B cell (primary cell): ENCODE data around the gene GDA. TPM values are rescaled to one million over a fixed set of nuclear protein-coding genes. Genes with fewer than 3 reads are reported as not detected.

Experiments used
- ATAC-seq: fragments of 200-7000 bp; cut with Tn5 transposase; one replicate; pipeline ENCODE4 v1.10.0; 2021; ENCODE audit warnings: low read depth, mild to moderate bottlenecking, moderate number of reproducible peaks, moderate library complexity
- CTCF ChIA-PET: fragments of 350-600 bp; sonication (Branson Sonifier 250); formaldehyde crosslinking; loops from one replicate; lab custom pipeline; 2021; ENCODE audit warnings: antibody characterized with exemption, inconsistent platforms; lab: Charles Lee
- POLR2A ChIA-PET: fragments of 350-600 bp; sonication (Branson Sonifier 250); formaldehyde crosslinking; loops from one replicate; lab custom pipeline; 2021; ENCODE audit warnings: antibody characterized with exemption; lab: Charles Lee
- DNase-seq: peaks from one replicate; pipeline ENCODE4 v3.0.0; 2013
- H2AFZ ChIP-seq: 2 replicates; pipeline ENCODE4 v1.6.1; 2012; ENCODE audit warnings: mild to moderate bottlenecking, low read depth, low read length; ENCODE audit not compliant: insufficient read depth, poor library complexity, severe bottlenecking
- H3K27ac ChIP-seq, 2 donors: 1 replicate in 1 of 2; 2 replicates in 1 of 2; pipeline ENCODE4 v1.5.1; 2012 to 2013; ENCODE audit warnings: low read length in 2 of 2, mild to moderate bottlenecking in 2 of 2, moderate library complexity in 1 of 2
- H3K27me3 ChIP-seq, 4 experiments: fragments of 200-600 bp in 1 of 4; sonication (generic) in 1 of 4; replicated peaks in 1 of 4; 1 replicate in 2 of 4; 2 replicates in 2 of 4; pipeline versions ENCODE4 v1.6.1 to v1.7.0; 2013 to 2016; ENCODE audit warnings: low read length in 3 of 4, mild to moderate bottlenecking in 2 of 4, mixed read lengths in 1 of 4, moderate library complexity in 1 of 4; ENCODE audit not compliant: insufficient read depth in 4 of 4, control insufficient read depth in 3 of 4; ENCODE audit errors: control extremely low read depth in 1 of 4
- H3K36me3 ChIP-seq, 2 experiments: replicated peaks in 1 of 2; 1 replicate in 1 of 2; 2 replicates in 1 of 2; pipeline versions ENCODE4 v1.6.1 to v1.7.1; 2013; ENCODE audit warnings: low read length in 1 of 2; ENCODE audit not compliant: insufficient read depth in 2 of 2, control insufficient read depth in 1 of 2; ENCODE audit errors: control extremely low read depth in 1 of 2, extremely low read depth in 1 of 2
- H3K4me1 ChIP-seq, 2 donors: fragments of 200-600 bp in 1 of 2; sonication (generic) in 1 of 2; 1 replicate in 1 of 2; 2 replicates in 1 of 2; pipeline versions ENCODE4 v1.5.1 to v1.6.1; 2013 to 2017; ENCODE audit warnings: low read length in 2 of 2; ENCODE audit not compliant: control insufficient read depth in 2 of 2, insufficient read depth in 2 of 2
- H3K4me2 ChIP-seq: replicated peaks from 2 replicates; pipeline ENCODE3; 2012; ENCODE audit warnings: mild to moderate bottlenecking, low read depth, low read length; ENCODE audit not compliant: poor library complexity, severe bottlenecking
- H3K4me3 ChIP-seq, 5 experiments: fragments of 200-600 bp in 1 of 5; sonication (generic) in 1 of 5; 1 replicate in 3 of 5; 2 replicates in 2 of 5; pipeline versions ENCODE4 v1.5.1 to v1.7.0; 2011 to 2016; ENCODE audit warnings: low read length in 4 of 5, mild to moderate bottlenecking in 4 of 5, low read depth in 2 of 5, control low read depth in 1 of 5, moderate library complexity in 1 of 5; ENCODE audit not compliant: insufficient read depth in 1 of 5; ENCODE audit errors: control extremely low read depth in 1 of 5, extremely low read depth in 1 of 5
- H3K79me2 ChIP-seq: fragments of 200-600 bp; sonication (generic); one replicate; pipeline ENCODE4 v1.6.0; 2016; ENCODE audit warnings: low read length; ENCODE audit not compliant: control insufficient read depth, insufficient read depth
- H3K9ac ChIP-seq: fragments of 200-600 bp; sonication (generic); 2 replicates; pipeline ENCODE4 v1.6.1; 2017; ENCODE audit warnings: mild to moderate bottlenecking, low read length, moderate library complexity
- H3K9me3 ChIP-seq, 3 donors: one replicate each; pipeline versions ENCODE4 v1.6.1 to v1.7.1; 2013; ENCODE audit warnings: low read length in 2 of 3; ENCODE audit not compliant: control insufficient read depth in 2 of 3, insufficient read depth in 1 of 3; ENCODE audit errors: control extremely low read depth in 1 of 3
- H4K20me1 ChIP-seq: 2 replicates; pipeline ENCODE4 v1.6.0; 2012; ENCODE audit warnings: mild to moderate bottlenecking, low read length; ENCODE audit not compliant: insufficient read depth, control insufficient read depth, poor library complexity, severe bottlenecking
- H3K27ac Mint-ChIP-seq: one replicate; pipeline ENCODE4 v1.8.0; 2021; ENCODE audit warnings: mixed read lengths
- H3K27me3 Mint-ChIP-seq: one replicate; pipeline ENCODE4 v1.8.0; 2021; ENCODE audit warnings: mixed read lengths
- H3K4me1 Mint-ChIP-seq: one replicate; pipeline ENCODE4 v1.8.0; 2021; ENCODE audit warnings: mixed read lengths
- H3K4me3 Mint-ChIP-seq: one replicate; pipeline ENCODE4 v1.8.0; 2021; ENCODE audit warnings: mixed read lengths
- H3K9me3 Mint-ChIP-seq: one replicate; pipeline ENCODE4 v1.8.0; 2022; ENCODE audit warnings: mixed read lengths; ENCODE audit not compliant: insufficient read depth
- EZH2 ChIP-seq: IDR thresholded peaks from 2 replicates; pipeline ENCODE4 v1.6.1; 2012; ENCODE audit warnings: borderline replicate concordance, low read depth, mild to moderate bottlenecking, moderate library complexity, low read length; ENCODE audit not compliant: insufficient read depth, poor library complexity, severe bottlenecking
- WGBS: methylation state at CpG from one replicate; pipeline ENCODE4 v1.1.5; 2013; ENCODE audit warnings: missing lambda C conversion rate; ENCODE audit not compliant: insufficient coverage; 5-methylcytosine and 5-hydroxymethylcytosine counted together
- intact Hi-C: fragments of 100-400 bp; cut with micrococcal nuclease; formaldehyde crosslinking; loops from one replicate; pipeline ENCODE4 v1.10.0; 2022
- polyA plus RNA-seq: library from polyadenylated mRNA; depleted of rRNA; stranded (reverse); fragments of >200 nt; gene quantifications from 2 replicates; pipeline ENCODE4 v1.2.3, GENCODE V29; 2012
- total RNA-seq, 2 donors: library from RNA; stranded (reverse); fragments of 120-200 nt in 1 of 2; gene quantifications; 1 replicate in 1 of 2; 2 replicates in 1 of 2; pipeline versions ENCODE4 v1.2.3 to v1.2.4, GENCODE V29; 2013 to 2022
- TF ChIP-seq, protein P1 (sequence below): fragments of 200-600 bp; IDR thresholded peaks from one replicate; pipeline ENCODE4 v1.8.0; 2022; ENCODE audit warnings: antibody characterized with exemption, mild to moderate bottlenecking

Gene GDA
- total and polyA plus RNA-seq, 2 donors (not counting 1 experiment from before 2014, with no cell fraction given): not detected

GRCh38 chr9:72139226-72139625, 10.0 kb upstream of the GDA start:
- no CpG with 5 or more reads among the region's 2 CpGs for WGBS
- Histone ChIP-seq H2AFZ (no peak overlapping the region), H3K27ac (no peak overlapping the region), H3K4me3 (no peak overlapping the region), H4K20me1 (no peaks in the 10 kb centered on the region), H3K36me3 (no peaks in the 10 kb centered on the region), H3K4me1 (no peaks in the 10 kb centered on the region), H3K9ac (no peak overlapping the region), H3K79me2 (no peaks in the 10 kb centered on the region), H3K4me2 (no peak overlapping the region), H3K9me3 (no peaks in the 10 kb centered on the region), H3K27me3 (no peaks in the 10 kb centered on the region)
- Mint-ChIP-seq H3K27me3 (peaks cover 22% of the 10 kb centered on the region), H3K4me3 (no peak overlapping the region), H3K4me1 (no peaks in the 10 kb centered on the region), H3K9me3 (no peaks in the 10 kb centered on the region), H3K27ac (no peak overlapping the region)
- TF ChIP-seq EZH2: no peak
- TF ChIP-seq, protein P1, sequence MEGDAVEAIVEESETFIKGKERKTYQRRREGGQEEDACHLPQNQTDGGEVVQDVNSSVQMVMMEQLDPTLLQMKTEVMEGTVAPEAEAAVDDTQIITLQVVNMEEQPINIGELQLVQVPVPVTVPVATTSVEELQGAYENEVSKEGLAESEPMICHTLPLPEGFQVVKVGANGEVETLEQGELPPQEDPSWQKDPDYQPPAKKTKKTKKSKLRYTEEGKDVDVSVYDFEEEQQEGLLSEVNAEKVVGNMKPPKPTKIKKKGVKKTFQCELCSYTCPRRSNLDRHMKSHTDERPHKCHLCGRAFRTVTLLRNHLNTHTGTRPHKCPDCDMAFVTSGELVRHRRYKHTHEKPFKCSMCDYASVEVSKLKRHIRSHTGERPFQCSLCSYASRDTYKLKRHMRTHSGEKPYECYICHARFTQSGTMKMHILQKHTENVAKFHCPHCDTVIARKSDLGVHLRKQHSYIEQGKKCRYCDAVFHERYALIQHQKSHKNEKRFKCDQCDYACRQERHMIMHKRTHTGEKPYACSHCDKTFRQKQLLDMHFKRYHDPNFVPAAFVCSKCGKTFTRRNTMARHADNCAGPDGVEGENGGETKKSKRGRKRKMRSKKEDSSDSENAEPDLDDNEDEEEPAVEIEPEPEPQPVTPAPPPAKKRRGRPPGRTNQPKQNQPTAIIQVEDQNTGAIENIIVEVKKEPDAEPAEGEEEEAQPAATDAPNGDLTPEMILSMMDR: no peak
- intact Hi-C loops: no loop called here
- no peak for ATAC-seq
- DNase-seq: no peak
- CTCF ChIA-PET: no interaction called here
- POLR2A ChIA-PET: no interaction called here

DNA sequence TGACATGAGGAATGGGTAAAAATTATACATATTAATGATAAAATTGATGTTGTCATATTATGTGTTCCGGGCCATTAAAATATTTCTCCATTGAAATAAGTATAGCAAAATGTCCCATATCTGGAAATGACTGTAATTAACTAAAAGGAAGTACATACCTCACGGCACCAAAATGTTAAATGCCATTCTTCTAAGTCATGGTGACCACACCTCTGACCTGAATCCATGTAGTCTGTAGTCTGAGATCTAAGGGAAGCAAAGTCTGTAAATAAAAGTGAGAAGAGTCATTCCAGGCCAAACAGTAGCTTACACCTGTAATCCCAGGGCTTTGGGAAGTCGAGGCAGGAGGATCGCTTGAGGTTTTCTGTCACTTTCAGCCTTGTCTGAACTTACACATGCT, 8.7 kb upstream of the GDA start:
- DNase-seq (no peak), ATAC-seq (no peak)
- no peaks in the 10 kb centered on the region for H3K4me1 ChIP-seq
- no peaks in the 10 kb centered on the region for H3K79me2 ChIP-seq
- Mint-ChIP-seq H3K4me3 (no peak overlapping the region), H3K27me3 (peaks cover 29% of the 10 kb centered on the region), H3K9me3 (no peaks in the 10 kb centered on the region), H3K4me1 (no peaks in the 10 kb centered on the region), H3K27ac (no peak overlapping the region)
- WGBS: 75% methylated on average over 2 of the region's 4 CpGs
- no peak overlapping the region for H3K9ac ChIP-seq
- POLR2A ChIA-PET: no interaction called here
- intact Hi-C loops: no loop called here
- TF ChIP-seq, protein P1: no peak
- no peak for TF ChIP-seq EZH2
- H4K20me1 ChIP-seq: no peaks in the 10 kb centered on the region
- no peak overlapping the region for H3K4me3 ChIP-seq
- H3K27ac ChIP-seq: no peak overlapping the region
- no peaks in the 10 kb centered on the region for H3K36me3 ChIP-seq
- CTCF ChIA-PET: no interaction called here
- no peaks in the 10 kb centered on the region for H3K27me3 ChIP-seq
- H3K4me2 ChIP-seq: no peak overlapping the region
- no peaks in the 10 kb centered on the region for H3K9me3 ChIP-seq
- no peak overlapping the region for H2AFZ ChIP-seq
